Caco-2 (cell line): ENCODE results near the gene TBRG1. TPM values are rescaled to one million over a fixed set of nuclear protein-coding genes. Genes with fewer than 3 reads are reported as not detected.

Experiments
- BruUV-seq: library from RNA; stranded (reverse); fragments of 400-500 nt; replicated peaks from 2 replicates; lab custom pipeline; 2021; lab: Mats Ljungman, UMichigan
- CTCF ChIA-PET: fragments of 300-600 bp; sonication (Branson Sonifier 250); formaldehyde crosslinking; loops from one replicate; lab custom pipeline; 2022; ENCODE audit warnings: antibody characterized with exemption; lab: Charles Lee
- POLR2A ChIA-PET: fragments of 300-600 bp; sonication (Branson Sonifier 250); formaldehyde crosslinking; loops from one replicate; lab custom pipeline; 2022; ENCODE audit warnings: antibody characterized with exemption; lab: Charles Lee
- DNase-seq, 2 experiments: peaks; one replicate each; pipeline versions ENCODE4 v3.0.0 to v3.0.0-alpha.2; 2020 to 2022
- H3K27me3 ChIP-seq: replicated peaks from 2 replicates; pipeline ENCODE4 v1.6.0; 2011; ENCODE audit warnings: low read length; ENCODE audit not compliant: control insufficient read depth, insufficient read depth
- H3K36me3 ChIP-seq: 2 replicates; pipeline ENCODE4 v1.5.1; 2011; ENCODE audit warnings: low read length; ENCODE audit not compliant: control insufficient read depth, insufficient read depth
- H3K4me1 ChIP-seq: fragments of 250-450 bp; sonication (Bioruptor Pico); 2 replicates; pipeline ENCODE4 v1.5.1; 2020; ENCODE audit warnings: mild to moderate bottlenecking
- H3K4me3 ChIP-seq: 2 replicates; pipeline ENCODE4 v1.5.1; 2011; ENCODE audit warnings: low read depth, mild to moderate bottlenecking, control low read depth, low read length
- H3K9me3 ChIP-seq: fragments of 250-450 bp; sonication (Bioruptor Pico); 2 replicates; pipeline ENCODE4 v1.5.1; 2020; ENCODE audit warnings: mild to moderate bottlenecking, moderate library complexity
- H3K27ac Mint-ChIP-seq: one replicate; pipeline ENCODE4 v1.8.0; 2022; ENCODE audit warnings: mixed read lengths; ENCODE audit not compliant: unreplicated experiment
- H3K27me3 Mint-ChIP-seq: one replicate; pipeline ENCODE4 v1.8.0; 2022; ENCODE audit warnings: mixed read lengths; ENCODE audit not compliant: insufficient read depth, unreplicated experiment
- H3K36me3 Mint-ChIP-seq: one replicate; pipeline ENCODE4 v1.8.0; 2022; ENCODE audit warnings: mild to moderate bottlenecking, mixed read lengths; ENCODE audit not compliant: insufficient read depth, unreplicated experiment
- H3K4me1 Mint-ChIP-seq: one replicate; pipeline ENCODE4 v1.8.0; 2022; ENCODE audit warnings: low read depth, mixed read lengths; ENCODE audit not compliant: unreplicated experiment
- H3K4me3 Mint-ChIP-seq: one replicate; pipeline ENCODE4 v1.8.0; 2022; ENCODE audit warnings: mild to moderate bottlenecking, moderate library complexity, mixed read lengths; ENCODE audit not compliant: unreplicated experiment
- H3K9me3 Mint-ChIP-seq: one replicate; pipeline ENCODE4 v1.8.0; 2022; ENCODE audit warnings: mixed read lengths; ENCODE audit not compliant: unreplicated experiment
- intact Hi-C: fragments of 100-400 bp; cut with micrococcal nuclease; formaldehyde crosslinking; loops from one replicate; pipeline ENCODE4 v1.10.0; 2022; ENCODE audit not compliant: unreplicated experiment
- total RNA-seq: library from RNA; stranded (reverse); gene quantifications from 2 replicates; pipeline ENCODE4 v1.2.3, GENCODE V29; 2022
- TF ChIP-seq, protein P1 (sequence below), 2 experiments: fragments of 200-600 bp in 1 of 2; IDR thresholded peaks; 1 replicate in 1 of 2; 2 replicates in 1 of 2; pipeline versions ENCODE4 v1.5.1 to v1.8.0; 2011 to 2022; ENCODE audit warnings: antibody characterized with exemption in 1 of 2, control low read depth in 1 of 2, inconsistent platforms in 1 of 2, low read depth in 1 of 2, low read length in 1 of 2, mild to moderate bottlenecking in 1 of 2, moderate library complexity in 1 of 2; ENCODE audit not compliant: insufficient read depth in 1 of 2, severe bottlenecking in 1 of 2, unreplicated experiment in 1 of 2

Gene TBRG1
- total RNA-seq, 1 experiment from 2014 or later, result 71.5 TPM

DNA sequence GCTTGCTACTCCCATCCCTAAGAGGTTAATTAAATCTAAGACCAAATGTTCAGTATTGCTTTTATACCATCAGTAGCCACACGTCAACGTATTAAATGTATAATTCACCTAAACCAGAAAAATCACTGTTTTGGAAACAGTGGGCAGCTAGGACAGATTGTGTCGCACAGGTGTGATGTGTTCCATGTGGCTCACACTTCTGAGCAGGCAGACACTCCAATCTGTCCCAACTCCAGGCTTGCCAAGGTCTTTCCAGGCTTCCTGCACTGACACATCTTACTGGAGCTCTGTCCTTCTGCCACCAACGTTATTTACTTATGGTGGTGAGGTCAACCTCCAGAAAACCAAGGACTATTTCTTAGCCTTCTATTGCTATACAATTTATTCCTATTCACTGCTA, 39.4 kb downstream of the TBRG1 start:
- H3K9me3 Mint-ChIP-seq, result no peaks in the 10 kb centered on the region
- no peaks in the 10 kb centered on the region for H3K36me3 ChIP-seq
- H3K4me3 Mint-ChIP-seq, result no peak overlapping the region
- H3K27me3 Mint-ChIP-seq, result no peaks in the 10 kb centered on the region
- peaks cover 2% of the 10 kb centered on the region; the same call in 1 of the 2 replicates for H3K4me1 ChIP-seq
- H3K4me1 Mint-ChIP-seq, result no peaks in the 10 kb centered on the region
- BruUV-seq, result no TSS peak
- POLR2A ChIA-PET, result no interaction called here
- H3K27me3 ChIP-seq, result no peaks in the 10 kb centered on the region
- H3K36me3 Mint-ChIP-seq, result no peaks in the 10 kb centered on the region
- TF ChIP-seq, protein P1, sequence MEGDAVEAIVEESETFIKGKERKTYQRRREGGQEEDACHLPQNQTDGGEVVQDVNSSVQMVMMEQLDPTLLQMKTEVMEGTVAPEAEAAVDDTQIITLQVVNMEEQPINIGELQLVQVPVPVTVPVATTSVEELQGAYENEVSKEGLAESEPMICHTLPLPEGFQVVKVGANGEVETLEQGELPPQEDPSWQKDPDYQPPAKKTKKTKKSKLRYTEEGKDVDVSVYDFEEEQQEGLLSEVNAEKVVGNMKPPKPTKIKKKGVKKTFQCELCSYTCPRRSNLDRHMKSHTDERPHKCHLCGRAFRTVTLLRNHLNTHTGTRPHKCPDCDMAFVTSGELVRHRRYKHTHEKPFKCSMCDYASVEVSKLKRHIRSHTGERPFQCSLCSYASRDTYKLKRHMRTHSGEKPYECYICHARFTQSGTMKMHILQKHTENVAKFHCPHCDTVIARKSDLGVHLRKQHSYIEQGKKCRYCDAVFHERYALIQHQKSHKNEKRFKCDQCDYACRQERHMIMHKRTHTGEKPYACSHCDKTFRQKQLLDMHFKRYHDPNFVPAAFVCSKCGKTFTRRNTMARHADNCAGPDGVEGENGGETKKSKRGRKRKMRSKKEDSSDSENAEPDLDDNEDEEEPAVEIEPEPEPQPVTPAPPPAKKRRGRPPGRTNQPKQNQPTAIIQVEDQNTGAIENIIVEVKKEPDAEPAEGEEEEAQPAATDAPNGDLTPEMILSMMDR (IDR thresholded peaks at IDR 0.05; ENCODE audit: insufficient read depth in 1 of 2, low read depth in 1 of 2, low read length in 1 of 2, severe bottlenecking in 1 of 2, unreplicated experiment in 1 of 2), result no peak
- CTCF ChIA-PET, result interaction anchor here (1.4 kb wide), 1 partner anchor 17 kb away, joined by 5 read pairs; no protein-coding TSS in a partner anchor
- no peaks in the 10 kb centered on the region for H3K9me3 ChIP-seq
- DNase-seq, result no peak
- no peak overlapping the region for H3K4me3 ChIP-seq
- H3K27ac Mint-ChIP-seq, result no peak overlapping the region
- intact Hi-C loops, result no loop called here

DNA sequence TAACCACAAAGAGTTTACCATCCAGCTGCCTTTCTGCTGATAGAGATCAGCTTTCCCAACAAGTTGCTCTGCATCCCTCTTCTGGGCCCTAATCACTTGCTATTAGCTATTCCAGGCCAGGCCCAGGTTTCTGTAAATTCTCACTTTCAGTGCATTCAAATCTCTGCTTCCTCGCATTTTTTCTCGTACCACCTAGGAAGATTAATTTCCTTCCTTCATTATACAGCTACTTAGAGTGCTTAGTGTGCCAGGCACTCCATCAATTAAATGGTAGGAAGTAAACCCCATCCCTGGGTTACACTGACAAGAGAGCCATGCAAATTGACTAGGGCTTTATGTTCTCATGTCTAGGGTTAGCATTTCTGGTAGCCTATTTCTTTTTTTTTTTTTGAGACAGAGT, 41.2 kb downstream of the TBRG1 start:
- TF ChIP-seq, protein P1 (IDR thresholded peaks at IDR 0.05; ENCODE audit: insufficient read depth in 1 of 2, low read depth in 1 of 2, low read length in 1 of 2, severe bottlenecking in 1 of 2, unreplicated experiment in 1 of 2), result no peak
- DNase-seq, result no peak
- CTCF ChIA-PET, result interaction anchor here (0.7 to 1.4 kb wide), 4 partner anchors 35 to 100 kb away, joined by 3 to 4 read pairs (median 3); no protein-coding TSS in a partner anchor

DNA sequence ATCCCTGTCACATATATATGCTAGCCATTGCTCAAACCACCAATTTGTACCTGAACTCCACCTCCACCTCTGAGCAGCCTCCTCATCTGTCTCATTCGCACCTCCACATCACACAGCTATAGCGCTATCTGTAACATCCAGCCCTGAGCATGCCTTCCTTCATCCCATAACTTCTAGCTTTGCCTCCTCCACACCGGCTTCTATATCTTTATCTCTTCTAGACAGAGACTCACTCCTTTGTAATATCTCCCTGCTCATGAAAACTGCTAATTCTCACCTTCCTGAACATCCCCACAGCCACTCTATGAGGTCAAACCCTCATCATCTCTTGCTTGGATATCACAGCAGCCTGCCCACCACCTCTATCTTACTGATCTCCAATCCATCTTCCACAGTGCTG, 44.9 kb downstream of the TBRG1 start:
- peaks cover 7% of the 10 kb centered on the region for H3K4me1 ChIP-seq
- Mint-ChIP-seq H3K27me3 (no peaks in the 10 kb centered on the region), H3K4me1 (no peaks in the 10 kb centered on the region), H3K27ac (no peak overlapping the region), H3K9me3 (no peaks in the 10 kb centered on the region), H3K36me3 (peaks cover 1% of the 10 kb centered on the region), H3K4me3 (no peak overlapping the region)
- POLR2A ChIA-PET, result no interaction called here
- no TSS peak for BruUV-seq
- no peak overlapping the region for H3K4me3 ChIP-seq
- no peak for DNase-seq
- intact Hi-C loops, result no loop called here
- no peaks in the 10 kb centered on the region for H3K9me3 ChIP-seq
- CTCF ChIA-PET, result interaction anchor here (0.5 kb wide), 1 partner anchor 93 kb away, joined by 3 read pairs; no protein-coding TSS in a partner anchor
- no peaks in the 10 kb centered on the region for H3K27me3 ChIP-seq
- TF ChIP-seq, protein P1 (IDR thresholded peaks at IDR 0.05; ENCODE audit: insufficient read depth in 1 of 2, low read depth in 1 of 2, low read length in 1 of 2, severe bottlenecking in 1 of 2, unreplicated experiment in 1 of 2), result no peak
- no peaks in the 10 kb centered on the region for H3K36me3 ChIP-seq

More for the DNA sequence above, 41.2 kb downstream of the TBRG1 start:
- Mint-ChIP-seq H3K4me3 (no peak overlapping the region), H3K27ac (no peak overlapping the region), H3K4me1 (no peaks in the 10 kb centered on the region), H3K9me3 (no peaks in the 10 kb centered on the region), H3K36me3 (no peaks in the 10 kb centered on the region), H3K27me3 (no peaks in the 10 kb centered on the region)
- H3K27me3 ChIP-seq, result no peaks in the 10 kb centered on the region
- H3K36me3 ChIP-seq, result no peaks in the 10 kb centered on the region
- no peaks in the 10 kb centered on the region for H3K4me1 ChIP-seq
- POLR2A ChIA-PET, result no interaction called here
- no TSS peak for BruUV-seq
- no peaks in the 10 kb centered on the region for H3K9me3 ChIP-seq
- H3K4me3 ChIP-seq, result no peak overlapping the region
- intact Hi-C loops, result no loop called here
